Upper lobe of left lung (tissue), 6 donors: ENCODE measurements around the gene ADAR. TPM values are rescaled to one million over a fixed set of nuclear protein-coding genes. Genes with fewer than 3 reads are reported as not detected.

ENCODE experiments used
- ATAC-seq, 2 donors: fragments of 200-7000 bp; cut with Tn5 transposase; one replicate each; pipeline ENCODE4 v1.9.1; 2022; ENCODE audit warnings: mild to moderate bottlenecking in 2 of 2, moderate library complexity in 2 of 2; ENCODE audit not compliant: low FRiP score in 2 of 2
- DNase-seq, 2 donors: peaks; one replicate each; pipeline ENCODE4 v3.0.0-alpha.2; 2019 to 2020
- H3K27ac ChIP-seq, 4 donors: fragments of 200-600 bp; sonication (generic); one replicate each; pipeline ENCODE4 v1.5.1; 2016 to 2019
- H3K27me3 ChIP-seq, 4 donors: fragments of 200-600 bp; sonication (generic); one replicate each; pipeline ENCODE4 v1.5.1; 2017 to 2019
- H3K36me3 ChIP-seq, 4 donors: fragments of 200-600 bp; sonication (generic); one replicate each; pipeline ENCODE4 v1.5.1; 2016 to 2019
- H3K4me1 ChIP-seq, 4 donors: fragments of 200-600 bp; sonication (generic); one replicate each; pipeline ENCODE4 v1.5.1; 2018 to 2019
- H3K4me3 ChIP-seq, 4 donors: fragments of 200-600 bp; sonication (generic); one replicate each; pipeline ENCODE4 v1.5.1; 2017 to 2019; ENCODE audit warnings: mild to moderate bottlenecking in 2 of 4, moderate library complexity in 1 of 4
- H3K9me3 ChIP-seq, 4 donors: fragments of 200-600 bp; sonication (generic); one replicate each; pipeline ENCODE4 v1.5.1; 2018 to 2019
- CTCF ChIP-seq, 6 experiments: fragments of 450-650 bp in 4 of 6; fragments of 200-600 bp in 2 of 6; sonication (generic) in 2 of 6; IDR thresholded peaks; one replicate each; pipeline ENCODE4 v1.5.1; 2016 to 2019; ENCODE audit warnings: antibody characterized with exemption in 6 of 6
- EP300 ChIP-seq, 4 donors: sonication (generic); formaldehyde crosslinking; IDR thresholded peaks; one replicate each; pipeline ENCODE4 v1.5.1; 2017; ENCODE audit warnings: antibody characterized with exemption in 4 of 4, control low read depth in 2 of 4
- POLR2A ChIP-seq, 4 donors: fragments of 450-650 bp; IDR thresholded peaks; one replicate each; pipeline ENCODE4 v1.5.1; 2016 to 2017; ENCODE audit warnings: antibody characterized with exemption in 4 of 4, mild to moderate bottlenecking in 2 of 4
- POLR2AphosphoS5 ChIP-seq, 2 donors: sonication (generic); formaldehyde crosslinking; IDR thresholded peaks; one replicate each; pipeline ENCODE4 v1.5.1; 2017; ENCODE audit warnings: antibody characterized with exemption in 2 of 2
- WGBS, 2 donors: methylation state at CpG; one replicate each; pipeline ENCODE4 v1.1.5; 2017 to 2018; 5-methylcytosine and 5-hydroxymethylcytosine counted together
- total RNA-seq, 6 donors: library from RNA; depleted of rRNA in 4 of 6; stranded (reverse); fragments of >200 nt in 4 of 6; gene quantifications; one replicate each; pipeline versions ENCODE4 v1.1.0 to v1.2.1, GENCODE V29; 2016 to 2021
- donor health status: DM: no; HTN: no; CAD: no; lungs with moderate emphysema.
- donor health status: DM: no; HTN: yes; CAD: no; lungs with severe emphysema.

Gene ADAR
- total RNA-seq, 6 donors from 2014 or later: 113 to 226 (median 156) TPM

- H3K9me3 ChIP-seq: no peaks in the 10 kb centered on the region
- 85 to 86% methylated on average over 7 of the region's 7 CpGs for WGBS, 2 donors
- no peaks in the 10 kb centered on the region for H3K27me3 ChIP-seq
- TF ChIP-seq POLR2A (IDR thresholded peaks at IDR 0.05): no peak
- no peak for TF ChIP-seq POLR2AphosphoS5 (IDR thresholded peaks at IDR 0.05)
- no peak for TF ChIP-seq CTCF (IDR thresholded peaks at IDR 0.05)
- TF ChIP-seq EP300 (IDR thresholded peaks at IDR 0.05): no peak
- peaks cover 0 to 8% (median 3%) of the 10 kb centered on the region in 4 donors for H3K4me1 ChIP-seq
- H3K36me3 ChIP-seq: no peaks in the 10 kb centered on the region
- DNase-seq: no peak
- H3K4me3 ChIP-seq: no peak overlapping the region
- no peak overlapping the region for H3K27ac ChIP-seq
- no peak for ATAC-seq
Measured at GRCh38 chr1:154536570-154536969, 71.4 kb downstream of the ADAR start.

- ATAC-seq: no peak
- WGBS, 2 donors: 63 to 66% methylated on average over 11 of the region's 11 CpGs
- no peak for DNase-seq
Measured at GRCh38 chr1:154533952-154534844, 73.8 kb downstream of the ADAR start.

More at GRCh38 chr1:154533952-154534844, 73.8 kb downstream of the ADAR start:
- H3K4me3 ChIP-seq: no peak overlapping the region
- no peak for TF ChIP-seq POLR2A (IDR thresholded peaks at IDR 0.05)
- no peak for TF ChIP-seq EP300 (IDR thresholded peaks at IDR 0.05)
- TF ChIP-seq POLR2AphosphoS5 (IDR thresholded peaks at IDR 0.05): no peak
- peak in 1 of 6 experiments; percentile 34 for TF ChIP-seq CTCF (IDR thresholded peaks at IDR 0.05)
- H3K27ac ChIP-seq: no peak overlapping the region
- H3K27me3 ChIP-seq: no peaks in the 10 kb centered on the region
- no peaks in the 10 kb centered on the region for H3K36me3 ChIP-seq
- peaks cover 0 to 6% (median 2%) of the 10 kb centered on the region in 4 donors for H3K4me1 ChIP-seq
- no peaks in the 10 kb centered on the region for H3K9me3 ChIP-seq

Other genes with a start within 250 kb of the ADAR start
- 100 to 1,000 TPM in 3 of 6 donors, 10 to 100 TPM in 3; 59.6 to 126 (median 97.5) TPM for gene IL6R, start 202.8 kb downstream of the ADAR start, total RNA-seq
- 10 to 100 TPM in 4 of 6 donors, 1 to 10 TPM in 2; 6.2 to 47.1 (median 12.6) TPM for gene TDRD10, start 106.0 kb downstream of the ADAR start, total RNA-seq
- 10 to 100 TPM; 25.8 to 55.4 (median 29.5) TPM for gene SHE, start 105.8 kb downstream of the ADAR start, total RNA-seq
- gene UBE2Q1, start 49.5 kb downstream of the ADAR start, total RNA-seq: 10 to 100 TPM; 19.9 to 90.9 (median 36.4) TPM
- under 1 TPM in 1 of 6 donors, not detected in 5; 0.15 TPM for gene CHRNB2, start 40.4 kb downstream of the ADAR start, total RNA-seq